SK-N-SH (cell line): ENCODE results near the gene ARMC3. TPM values are rescaled to one million over a fixed set of nuclear protein-coding genes. Genes with fewer than 3 reads are reported as not detected.

Experiments used
- CTCF ChIA-PET: fragments of 300-600, 350-600 bp; formaldehyde crosslinking; extraction: SDS; loops from one replicate; lab custom pipeline; 2021; lab: Yijun Ruan, JAX
- POLR2A ChIA-PET: fragments of 350-600 bp; sonication (Branson Sonifier 250); formaldehyde crosslinking; extraction: SDS; loops from one replicate; lab custom pipeline; 2020; ENCODE audit warnings: antibody characterized with exemption, inconsistent platforms; lab: Yijun Ruan, JAX
- DNase-seq: peaks from one replicate; pipeline ENCODE4 v3.0.0; 2012
- H2AFZ ChIP-seq: fragments of 200-600 bp; sonication (generic); 2 replicates; pipeline ENCODE4 v1.8.1; 2016; ENCODE audit warnings: antibody characterized with exemption, mild to moderate bottlenecking, low read depth
- H3F3A ChIP-seq: fragments of 200-600 bp; sonication (generic); replicated peaks from 2 replicates; pipeline ENCODE3; 2016; ENCODE audit warnings: antibody characterized with exemption, mild to moderate bottlenecking; ENCODE audit not compliant: insufficient read depth
- H3K27ac ChIP-seq, 2 experiments: fragments of 200-500 bp in 1 of 2; fragments of 200-600 bp in 1 of 2; sonication (Bioruptor generic) in 1 of 2; sonication (generic), shearing (Covaris generic) in 1 of 2; 2 replicates each; pipeline versions ENCODE4 v1.5.1 to v1.6.1; 2014 to 2016; ENCODE audit warnings: low read depth in 2 of 2, inconsistent platforms in 1 of 2, low read length in 1 of 2, mild to moderate bottlenecking in 1 of 2, mixed read lengths in 1 of 2
- H3K27me3 ChIP-seq: fragments of 200-600 bp; sonication (generic), shearing (Covaris generic); 2 replicates; pipeline ENCODE4 v1.6.1; 2016; ENCODE audit warnings: mixed run types; ENCODE audit not compliant: insufficient read depth
- H3K36me3 ChIP-seq, 2 experiments: fragments of 200-500 bp in 1 of 2; fragments of 200-600 bp in 1 of 2; sonication (Bioruptor generic) in 1 of 2; sonication (generic) in 1 of 2; replicated peaks in 1 of 2; 2 replicates each; pipeline versions ENCODE3 to v1.5.1; 2014 to 2016; ENCODE audit warnings: low read length in 1 of 2, mild to moderate bottlenecking in 1 of 2; ENCODE audit not compliant: insufficient read depth in 2 of 2, control insufficient read depth in 1 of 2
- H3K4me1 ChIP-seq, 2 experiments: fragments of 200-500 bp in 1 of 2; fragments of 200-600 bp in 1 of 2; sonication (Bioruptor generic) in 1 of 2; sonication (generic), shearing (Covaris generic) in 1 of 2; 2 replicates each; pipeline versions ENCODE4 v1.5.1 to v1.6.1; 2014 to 2016; ENCODE audit warnings: low read depth in 1 of 2, low read length in 1 of 2, mixed run types in 1 of 2; ENCODE audit not compliant: insufficient read depth in 2 of 2, control insufficient read depth in 1 of 2
- H3K4me2 ChIP-seq: fragments of 200-600 bp; sonication (generic), shearing (Covaris generic); 2 replicates; pipeline ENCODE4 v1.6.1; 2017; ENCODE audit warnings: mixed run types
- H3K4me3 ChIP-seq, 2 experiments: fragments of 200-500 bp in 1 of 2; fragments of 200-600 bp in 1 of 2; sonication (Bioruptor generic) in 1 of 2; sonication (generic), shearing (Covaris generic) in 1 of 2; 2 replicates each; pipeline versions ENCODE4 v1.5.1 to v1.8.1; 2014 to 2016; ENCODE audit warnings: low read depth in 2 of 2, inconsistent platforms in 1 of 2, low read length in 1 of 2, mild to moderate bottlenecking in 1 of 2, mixed read lengths in 1 of 2, moderate library complexity in 1 of 2
- H3K79me2 ChIP-seq: fragments of 200-600 bp; sonication (generic); 2 replicates; pipeline ENCODE4 v1.8.1; 2017; ENCODE audit warnings: mild to moderate bottlenecking; ENCODE audit not compliant: insufficient read depth
- H3K9ac ChIP-seq: fragments of 200-600 bp; sonication (generic); 2 replicates; pipeline ENCODE4 v1.6.1; 2017; ENCODE audit warnings: mixed run types
- H3K9me2 ChIP-seq: fragments of 200-600 bp; sonication (generic); 2 replicates; pipeline ENCODE4 v1.6.1; 2017; ENCODE audit warnings: mixed run types
- H3K9me3 ChIP-seq: fragments of 200-600 bp; sonication (generic); 2 replicates; pipeline ENCODE4 v1.6.1; 2017; ENCODE audit warnings: mixed run types, mild to moderate bottlenecking, moderate library complexity
- H4K20me1 ChIP-seq: fragments of 200-600 bp; sonication (generic); 2 replicates; pipeline ENCODE4 v1.6.1; 2017; ENCODE audit warnings: mild to moderate bottlenecking, mixed run types; ENCODE audit not compliant: insufficient read depth
- CHD2 ChIP-seq: fragments of 150-350 bp; IDR thresholded peaks from 2 replicates; pipeline ENCODE4 v1.6.1; 2018; ENCODE audit warnings: low read length; ENCODE audit not compliant: partially characterized antibody
- EZH2phosphoT487 ChIP-seq: fragments of 200-600 bp; sonication (generic); IDR thresholded peaks from 2 replicates; pipeline ENCODE4 v1.6.1; 2017; ENCODE audit warnings: low read depth, mixed run types, mild to moderate bottlenecking, antibody characterized with exemption, moderate library complexity, borderline replicate concordance
- FOSL2 ChIP-seq: IDR thresholded peaks from 2 replicates; pipeline ENCODE4 v1.4.0; 2012; ENCODE audit warnings: low read depth, mild to moderate bottlenecking, moderate library complexity, borderline replicate concordance
- GABPA ChIP-seq: IDR thresholded peaks from 2 replicates; pipeline ENCODE4 v1.4.0; 2012; ENCODE audit warnings: low read depth, mild to moderate bottlenecking
- GATA2 ChIP-seq: sonication (generic); formaldehyde crosslinking; IDR thresholded peaks from 2 replicates; pipeline ENCODE4 v1.5.0; 2020; ENCODE audit warnings: mild to moderate bottlenecking, missing genetic modification reagents
- JUND ChIP-seq: IDR thresholded peaks from 2 replicates; pipeline ENCODE4 v1.4.0; 2012
- MEF2A ChIP-seq: IDR thresholded peaks from 2 replicates; pipeline ENCODE4 v1.4.0; 2012; ENCODE audit warnings: low read depth, borderline replicate concordance
- MXI1 ChIP-seq: IDR thresholded peaks from 2 replicates; pipeline ENCODE4 v1.6.1; 2012; ENCODE audit warnings: mild to moderate bottlenecking, low read depth, low read length, improper control_type of control experiment
- NFIC ChIP-seq: IDR thresholded peaks from 2 replicates; pipeline ENCODE4 v1.4.0; 2012; ENCODE audit warnings: borderline replicate concordance
- NRF1 ChIP-seq: IDR thresholded peaks from 2 replicates; pipeline ENCODE4 v1.6.1; 2012; ENCODE audit warnings: low read depth, mild to moderate bottlenecking, low read length
- RAD21 ChIP-seq: IDR thresholded peaks from 2 replicates; pipeline ENCODE4 v1.6.1; 2012; ENCODE audit warnings: mild to moderate bottlenecking, low read length
- SMC3 ChIP-seq: IDR thresholded peaks from 2 replicates; pipeline ENCODE4 v1.6.1; 2012; ENCODE audit warnings: low read depth, low read length, improper control_type of control experiment
- TCF12 ChIP-seq: IDR thresholded peaks from 2 replicates; pipeline ENCODE4 v1.4.0; 2012
- WGBS: methylation state at CpG from one replicate; pipeline ENCODE4 v1.1.6; 2017; ENCODE audit warnings: low lambda C conversion rate; 5-methylcytosine and 5-hydroxymethylcytosine counted together
- polyA plus RNA-seq, 3 experiments: library from polyadenylated mRNA; depleted of rRNA; stranded (reverse); fragments of >200 nt; gene quantifications; 2 replicates each; pipeline ENCODE4 v1.2.3, GENCODE V29; 2012
- TF ChIP-seq, protein P1 (sequence below): IDR thresholded peaks from 2 replicates; pipeline ENCODE4 v1.6.1; 2012; ENCODE audit warnings: mild to moderate bottlenecking, low read depth, low read length, moderate library complexity
- TF ChIP-seq, protein P2 (sequence below): fragments of 150-350 bp; IDR thresholded peaks from 2 replicates; pipeline ENCODE4 v1.6.1; 2016; ENCODE audit warnings: mild to moderate bottlenecking, low read depth, low read length
- TF ChIP-seq, protein P3 (sequence below): IDR thresholded peaks from 2 replicates; pipeline ENCODE4; 2012
- TF ChIP-seq, protein P4 (sequence below): IDR thresholded peaks from 2 replicates; pipeline ENCODE4 v1.4.0; 2012; ENCODE audit warnings: low read depth, borderline replicate concordance

The ARMC3 gene
- polyA plus RNA-seq, 1 of the 3 experiments (the other 2 are of a cell fraction), result not detected

DNA sequence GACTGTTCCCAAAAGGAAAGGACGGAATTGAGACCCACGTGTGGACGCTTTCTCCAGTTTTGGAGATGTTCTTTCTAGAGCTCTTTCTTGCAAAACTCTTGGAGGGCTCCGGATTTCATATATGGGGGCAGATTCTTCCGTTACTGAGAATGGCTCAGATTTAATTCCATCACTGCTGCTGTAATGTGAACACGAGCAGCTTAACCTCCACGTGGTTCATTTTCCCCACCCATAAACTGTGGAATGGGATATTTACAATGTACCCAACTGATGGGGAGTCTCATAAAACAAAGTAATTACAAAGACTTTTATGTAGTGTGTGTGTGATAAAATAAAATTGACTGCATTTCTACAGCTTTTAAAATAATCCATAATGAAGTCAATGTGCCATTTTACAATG lies 152.4 kb downstream of the ARMC3 start:
- ChIA-PET POLR2A (no interaction called here), CTCF (interaction anchor here (0.8 to 2.1 kb wide), 7 partner anchors 11 to 92 kb away, joined by 3 to 6 read pairs (median 3); no protein-coding TSS in a partner anchor)
- no peaks in the 10 kb centered on the region for H3K27me3 ChIP-seq
- no peak overlapping the region for H2AFZ ChIP-seq
- no peaks in the 10 kb centered on the region for H4K20me1 ChIP-seq
- H3K9ac ChIP-seq, result no peak overlapping the region
- H3K9me2 ChIP-seq, result no peaks in the 10 kb centered on the region
- no peaks in the 10 kb centered on the region for H3F3A ChIP-seq
- no peaks in the 10 kb centered on the region for H3K9me3 ChIP-seq
- H3K4me1 ChIP-seq, result peaks cover 0 to 9% of the 10 kb centered on the region in 2 experiments; a peak in 2 of 4 replicates
- H3K4me2 ChIP-seq, result no peak overlapping the region
- 71% methylated on average over 7 of the region's 7 CpGs for WGBS
- TF ChIP-seq TCF12, result no peak
- TF ChIP-seq GATA2, result no peak
- TF ChIP-seq, protein P1, sequence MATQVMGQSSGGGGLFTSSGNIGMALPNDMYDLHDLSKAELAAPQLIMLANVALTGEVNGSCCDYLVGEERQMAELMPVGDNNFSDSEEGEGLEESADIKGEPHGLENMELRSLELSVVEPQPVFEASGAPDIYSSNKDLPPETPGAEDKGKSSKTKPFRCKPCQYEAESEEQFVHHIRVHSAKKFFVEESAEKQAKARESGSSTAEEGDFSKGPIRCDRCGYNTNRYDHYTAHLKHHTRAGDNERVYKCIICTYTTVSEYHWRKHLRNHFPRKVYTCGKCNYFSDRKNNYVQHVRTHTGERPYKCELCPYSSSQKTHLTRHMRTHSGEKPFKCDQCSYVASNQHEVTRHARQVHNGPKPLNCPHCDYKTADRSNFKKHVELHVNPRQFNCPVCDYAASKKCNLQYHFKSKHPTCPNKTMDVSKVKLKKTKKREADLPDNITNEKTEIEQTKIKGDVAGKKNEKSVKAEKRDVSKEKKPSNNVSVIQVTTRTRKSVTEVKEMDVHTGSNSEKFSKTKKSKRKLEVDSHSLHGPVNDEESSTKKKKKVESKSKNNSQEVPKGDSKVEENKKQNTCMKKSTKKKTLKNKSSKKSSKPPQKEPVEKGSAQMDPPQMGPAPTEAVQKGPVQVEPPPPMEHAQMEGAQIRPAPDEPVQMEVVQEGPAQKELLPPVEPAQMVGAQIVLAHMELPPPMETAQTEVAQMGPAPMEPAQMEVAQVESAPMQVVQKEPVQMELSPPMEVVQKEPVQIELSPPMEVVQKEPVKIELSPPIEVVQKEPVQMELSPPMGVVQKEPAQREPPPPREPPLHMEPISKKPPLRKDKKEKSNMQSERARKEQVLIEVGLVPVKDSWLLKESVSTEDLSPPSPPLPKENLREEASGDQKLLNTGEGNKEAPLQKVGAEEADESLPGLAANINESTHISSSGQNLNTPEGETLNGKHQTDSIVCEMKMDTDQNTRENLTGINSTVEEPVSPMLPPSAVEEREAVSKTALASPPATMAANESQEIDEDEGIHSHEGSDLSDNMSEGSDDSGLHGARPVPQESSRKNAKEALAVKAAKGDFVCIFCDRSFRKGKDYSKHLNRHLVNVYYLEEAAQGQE, result no peak
- no peak for TF ChIP-seq MXI1
- TF ChIP-seq GABPA, result no peak
- TF ChIP-seq, protein P2, sequence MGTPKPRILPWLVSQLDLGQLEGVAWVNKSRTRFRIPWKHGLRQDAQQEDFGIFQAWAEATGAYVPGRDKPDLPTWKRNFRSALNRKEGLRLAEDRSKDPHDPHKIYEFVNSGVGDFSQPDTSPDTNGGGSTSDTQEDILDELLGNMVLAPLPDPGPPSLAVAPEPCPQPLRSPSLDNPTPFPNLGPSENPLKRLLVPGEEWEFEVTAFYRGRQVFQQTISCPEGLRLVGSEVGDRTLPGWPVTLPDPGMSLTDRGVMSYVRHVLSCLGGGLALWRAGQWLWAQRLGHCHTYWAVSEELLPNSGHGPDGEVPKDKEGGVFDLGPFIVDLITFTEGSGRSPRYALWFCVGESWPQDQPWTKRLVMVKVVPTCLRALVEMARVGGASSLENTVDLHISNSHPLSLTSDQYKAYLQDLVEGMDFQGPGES, result no peak
- no peak for TF ChIP-seq CHD2
- no peak for TF ChIP-seq MEF2A
- TF ChIP-seq NFIC, result no peak
- no peak for TF ChIP-seq FOSL2
- TF ChIP-seq, protein P3, sequence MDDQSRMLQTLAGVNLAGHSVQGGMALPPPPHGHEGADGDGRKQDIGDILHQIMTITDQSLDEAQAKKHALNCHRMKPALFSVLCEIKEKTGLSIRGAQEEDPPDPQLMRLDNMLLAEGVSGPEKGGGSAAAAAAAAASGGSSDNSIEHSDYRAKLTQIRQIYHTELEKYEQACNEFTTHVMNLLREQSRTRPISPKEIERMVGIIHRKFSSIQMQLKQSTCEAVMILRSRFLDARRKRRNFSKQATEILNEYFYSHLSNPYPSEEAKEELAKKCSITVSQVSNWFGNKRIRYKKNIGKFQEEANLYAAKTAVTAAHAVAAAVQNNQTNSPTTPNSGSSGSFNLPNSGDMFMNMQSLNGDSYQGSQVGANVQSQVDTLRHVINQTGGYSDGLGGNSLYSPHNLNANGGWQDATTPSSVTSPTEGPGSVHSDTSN, result no peak
- no peak for TF ChIP-seq SMC3
- no peak for TF ChIP-seq JUND
- TF ChIP-seq EZH2phosphoT487, result no peak
- TF ChIP-seq, protein P4, sequence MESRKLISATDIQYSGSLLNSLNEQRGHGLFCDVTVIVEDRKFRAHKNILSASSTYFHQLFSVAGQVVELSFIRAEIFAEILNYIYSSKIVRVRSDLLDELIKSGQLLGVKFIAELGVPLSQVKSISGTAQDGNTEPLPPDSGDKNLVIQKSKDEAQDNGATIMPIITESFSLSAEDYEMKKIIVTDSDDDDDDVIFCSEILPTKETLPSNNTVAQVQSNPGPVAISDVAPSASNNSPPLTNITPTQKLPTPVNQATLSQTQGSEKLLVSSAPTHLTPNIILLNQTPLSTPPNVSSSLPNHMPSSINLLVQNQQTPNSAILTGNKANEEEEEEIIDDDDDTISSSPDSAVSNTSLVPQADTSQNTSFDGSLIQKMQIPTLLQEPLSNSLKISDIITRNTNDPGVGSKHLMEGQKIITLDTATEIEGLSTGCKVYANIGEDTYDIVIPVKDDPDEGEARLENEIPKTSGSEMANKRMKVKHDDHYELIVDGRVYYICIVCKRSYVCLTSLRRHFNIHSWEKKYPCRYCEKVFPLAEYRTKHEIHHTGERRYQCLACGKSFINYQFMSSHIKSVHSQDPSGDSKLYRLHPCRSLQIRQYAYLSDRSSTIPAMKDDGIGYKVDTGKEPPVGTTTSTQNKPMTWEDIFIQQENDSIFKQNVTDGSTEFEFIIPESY, result no peak
- no peak for TF ChIP-seq RAD21
- TF ChIP-seq NRF1, result no peak
- no peak overlapping the region for H3K4me3 ChIP-seq
- H3K79me2 ChIP-seq, result no peaks in the 10 kb centered on the region
- no peaks in the 10 kb centered on the region for H3K36me3 ChIP-seq
- no peak for DNase-seq
- H3K27ac ChIP-seq, result no peak overlapping the region
